IPS-15b (cell line): ENCODE data around the gene PACS2.
"Not testable (repeated sequence)": the region's sequence is repeated elsewhere in the genome, so short reads cannot be mapped to it uniquely, and the experiment has no call there.

Experiments
- H3K27me3 ChIP-seq: one replicate; pipeline ENCODE4 v1.6.1; 2013; ENCODE audit warnings: low read length; ENCODE audit not compliant: control insufficient read depth, insufficient read depth
- H3K36me3 ChIP-seq: one replicate; pipeline ENCODE4 v1.6.1; 2013; ENCODE audit warnings: low read length; ENCODE audit not compliant: control insufficient read depth, insufficient read depth
- H3K4me1 ChIP-seq: one replicate; pipeline ENCODE4 v1.6.1; 2013; ENCODE audit warnings: mild to moderate bottlenecking, low read length; ENCODE audit not compliant: control insufficient read depth, insufficient read depth
- H3K4me3 ChIP-seq: one replicate; pipeline ENCODE4 v1.5.1; 2013; ENCODE audit warnings: low read depth, low read length
- H3K9ac ChIP-seq: one replicate; pipeline ENCODE4 v1.6.1; 2013; ENCODE audit warnings: low read depth, mild to moderate bottlenecking, low read length
- H3K9me3 ChIP-seq: one replicate; pipeline ENCODE4 v1.6.1; 2013; ENCODE audit warnings: mild to moderate bottlenecking, low read length; ENCODE audit not compliant: control insufficient read depth, insufficient read depth

Gene PACS2

DNA sequence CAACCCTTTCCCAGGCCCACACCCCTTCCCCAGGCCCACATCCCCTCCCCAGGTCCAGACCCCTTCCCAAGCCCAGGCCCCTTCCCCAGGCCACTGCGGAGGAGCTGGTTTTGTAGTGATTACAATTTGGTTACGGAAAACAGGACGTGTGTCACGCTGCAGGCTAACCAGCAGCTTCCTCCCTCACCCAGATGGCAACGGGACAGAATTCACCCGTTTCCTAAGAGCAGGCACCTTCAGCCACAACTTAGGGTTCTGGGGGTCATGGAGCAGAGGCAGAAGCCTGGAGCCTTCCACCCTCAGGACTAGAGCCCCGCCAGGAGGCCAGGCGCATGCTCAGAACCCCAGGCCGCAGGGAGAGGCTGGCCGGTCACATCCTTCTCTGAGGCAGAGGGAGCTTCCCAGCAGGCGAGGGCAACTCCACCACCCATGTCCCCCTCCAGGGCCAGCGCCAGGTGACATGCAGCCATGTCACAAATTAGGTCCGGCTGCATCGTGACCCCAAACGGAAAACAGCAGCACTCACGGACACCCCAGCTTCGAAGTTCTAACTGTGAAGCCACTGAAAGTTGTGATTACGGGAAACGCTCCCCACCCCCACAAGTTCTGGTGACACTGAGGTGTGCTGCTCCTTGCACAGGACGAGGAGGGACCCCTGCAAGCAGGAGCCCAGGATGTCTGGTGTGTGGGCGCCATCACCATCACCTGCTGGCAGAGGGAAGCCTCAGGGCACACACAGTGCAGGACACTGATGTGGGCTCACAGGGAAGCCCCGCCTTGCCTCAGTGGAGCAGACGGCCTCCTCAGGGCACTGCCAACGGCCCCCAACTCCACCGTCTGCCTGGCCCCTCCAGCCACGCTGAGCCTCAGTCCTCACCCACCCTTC, 21.5 kb upstream of the PACS2 start:
- no peak overlapping the region for H3K4me3 ChIP-seq
- no peak overlapping the region for H3K9ac ChIP-seq
- H3K4me1 ChIP-seq: no peaks in the 10 kb centered on the region

DNA sequence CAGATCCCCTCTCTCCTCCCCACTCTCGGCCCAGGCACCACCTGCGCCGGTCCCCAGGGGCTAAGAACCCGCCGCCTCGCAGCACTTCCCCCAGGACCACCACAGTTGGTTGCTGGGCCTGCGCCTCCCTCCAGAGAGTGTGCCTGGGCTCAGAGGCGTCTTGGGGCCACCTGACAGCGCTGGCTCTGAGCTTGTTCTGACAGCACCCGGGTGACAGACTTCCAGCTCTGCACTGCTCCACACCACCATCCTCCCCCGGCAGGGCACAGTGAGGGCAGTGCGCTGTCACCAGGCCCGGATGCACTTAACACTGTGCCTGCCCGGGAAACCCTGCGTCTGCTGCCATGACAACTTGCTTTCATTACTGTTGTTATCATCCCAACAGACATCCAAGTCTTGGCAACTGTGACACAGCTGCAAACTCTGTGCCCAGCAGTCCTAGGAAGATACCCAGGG, 20.4 kb upstream of the PACS2 start:
- no peaks in the 10 kb centered on the region for H3K9me3 ChIP-seq
- H3K4me3 ChIP-seq: no peak overlapping the region
- no peak overlapping the region for H3K9ac ChIP-seq
- H3K36me3 ChIP-seq: no peaks in the 10 kb centered on the region
- no peaks in the 10 kb centered on the region for H3K4me1 ChIP-seq
- H3K27me3 ChIP-seq: no peaks in the 10 kb centered on the region

More for the DNA sequence above, 21.5 kb upstream of the PACS2 start:
- Histone ChIP-seq H3K27me3 (no peaks in the 10 kb centered on the region), H3K36me3 (no peaks in the 10 kb centered on the region), H3K9me3 (no peaks in the 10 kb centered on the region)

DNA sequence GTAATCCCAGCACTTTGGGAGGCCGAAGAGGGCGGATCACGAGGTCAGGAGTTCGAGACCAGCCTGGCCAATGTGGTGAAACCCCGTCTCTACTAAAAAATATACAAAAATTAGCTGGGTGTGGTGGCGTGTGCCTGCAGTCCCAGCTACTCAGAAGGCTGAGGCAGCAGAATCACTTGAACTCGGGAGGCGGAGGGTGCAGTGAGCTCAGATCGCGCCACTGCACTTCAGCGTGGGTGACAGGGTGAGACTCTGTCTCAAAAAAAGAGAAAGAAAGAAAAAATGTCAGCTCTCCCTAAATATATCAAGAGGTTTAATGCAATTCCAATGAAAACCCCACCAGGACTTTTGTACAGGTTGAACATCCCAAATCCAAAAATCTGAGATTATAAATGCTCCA, 17.2 kb upstream of the PACS2 start:
- H3K9me3 ChIP-seq, H3K4me1 ChIP-seq, H3K9ac ChIP-seq, H3K36me3 ChIP-seq, H3K27me3 ChIP-seq, H3K4me3 ChIP-seq: not testable (repeated sequence)

DNA sequence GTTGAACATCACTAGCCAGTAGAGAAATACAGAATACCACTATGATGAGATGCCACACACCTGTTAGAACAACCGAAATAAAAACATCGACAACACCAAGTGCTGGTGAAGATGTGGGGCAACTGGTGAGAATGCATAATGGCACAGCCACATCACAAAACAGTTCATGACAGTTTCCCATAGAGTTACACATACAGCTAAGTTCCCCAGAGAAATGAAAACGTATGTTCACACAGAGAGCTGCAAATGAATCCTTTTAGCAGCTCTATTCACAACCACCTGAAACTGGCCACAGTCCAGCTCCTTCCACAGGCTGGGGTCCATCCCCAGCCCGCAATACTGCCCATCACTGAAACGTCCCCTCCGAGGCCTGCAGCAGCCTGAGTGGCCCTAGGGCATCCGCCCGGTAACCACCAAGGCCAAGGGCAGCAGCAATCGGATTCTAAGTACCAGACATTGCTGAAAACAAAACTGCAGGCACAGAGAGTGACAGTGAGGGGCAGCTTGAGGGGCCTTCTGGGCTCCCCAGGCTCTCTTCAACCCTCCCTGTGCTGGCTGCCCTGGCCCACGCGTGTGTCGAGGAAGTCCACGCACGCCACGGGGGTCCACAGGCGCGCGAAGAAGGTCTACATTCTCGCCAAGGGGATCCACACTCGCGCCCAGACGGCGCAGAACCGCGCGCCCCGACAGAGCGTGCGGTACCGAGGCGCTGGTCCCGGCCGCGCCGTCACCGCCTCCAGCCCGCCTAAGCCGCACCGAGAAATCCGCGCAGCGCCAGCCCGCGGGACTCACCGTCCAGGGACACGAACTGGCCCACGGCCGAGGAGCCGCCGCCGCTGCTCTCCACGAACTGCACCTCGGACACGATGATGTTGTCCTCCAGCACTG, 14.7 kb upstream of the PACS2 start:
- Histone ChIP-seq H3K4me3 (peak overlapping the region; percentile 77), H3K4me1 (no peaks in the 10 kb centered on the region), H3K9me3 (no peaks in the 10 kb centered on the region), H3K36me3 (peaks cover 2% of the 10 kb centered on the region), H3K27me3 (peaks cover 9% of the 10 kb centered on the region), H3K9ac (peak overlapping the region; percentile 83)

DNA sequence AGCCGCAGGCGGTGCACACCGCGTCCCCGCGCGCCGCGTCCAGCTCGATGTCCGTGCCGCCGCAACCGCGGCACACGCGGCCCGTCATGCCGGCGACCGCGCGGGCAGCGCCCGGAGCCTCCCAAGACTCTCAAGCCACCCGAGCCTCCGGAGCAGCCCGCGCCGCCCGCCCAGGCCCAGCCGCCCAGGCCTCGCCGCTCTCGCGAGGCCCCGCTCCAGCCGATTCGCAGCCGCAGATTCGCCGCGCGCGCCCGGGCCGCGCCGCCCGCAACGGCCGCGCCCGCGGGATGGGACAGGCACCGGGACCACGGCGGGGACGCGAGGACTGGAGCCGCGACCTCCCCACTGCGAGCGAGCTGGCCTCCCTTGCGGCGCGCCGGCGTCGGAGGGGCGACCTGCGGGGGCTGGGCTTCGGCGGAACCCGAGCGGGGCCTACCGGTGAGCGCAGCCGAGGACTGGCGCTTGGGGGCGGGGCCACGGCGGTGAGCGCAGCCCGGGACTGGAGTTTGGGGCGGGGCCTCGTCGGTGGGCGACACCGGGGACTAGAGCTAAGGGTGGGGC, 13.9 kb upstream of the PACS2 start, which contains the start of gene BRF1:
BRF1 (minus strand) TSS at position 460 of the 561 bp plus-strand sequence; CDS start at position 88, 372 bp downstream.
- Histone ChIP-seq H3K4me3 (peak within 1 kb of the TSS; percentile 77), H3K27me3 (peaks cover 9% of the 10 kb centered on the region), H3K36me3 (peaks cover 2% of the 10 kb centered on the region), H3K9me3 (no peaks in the 10 kb centered on the region), H3K4me1 (no peaks in the 10 kb centered on the region), H3K9ac (peak within 1 kb of the TSS; percentile 83)

DNA sequence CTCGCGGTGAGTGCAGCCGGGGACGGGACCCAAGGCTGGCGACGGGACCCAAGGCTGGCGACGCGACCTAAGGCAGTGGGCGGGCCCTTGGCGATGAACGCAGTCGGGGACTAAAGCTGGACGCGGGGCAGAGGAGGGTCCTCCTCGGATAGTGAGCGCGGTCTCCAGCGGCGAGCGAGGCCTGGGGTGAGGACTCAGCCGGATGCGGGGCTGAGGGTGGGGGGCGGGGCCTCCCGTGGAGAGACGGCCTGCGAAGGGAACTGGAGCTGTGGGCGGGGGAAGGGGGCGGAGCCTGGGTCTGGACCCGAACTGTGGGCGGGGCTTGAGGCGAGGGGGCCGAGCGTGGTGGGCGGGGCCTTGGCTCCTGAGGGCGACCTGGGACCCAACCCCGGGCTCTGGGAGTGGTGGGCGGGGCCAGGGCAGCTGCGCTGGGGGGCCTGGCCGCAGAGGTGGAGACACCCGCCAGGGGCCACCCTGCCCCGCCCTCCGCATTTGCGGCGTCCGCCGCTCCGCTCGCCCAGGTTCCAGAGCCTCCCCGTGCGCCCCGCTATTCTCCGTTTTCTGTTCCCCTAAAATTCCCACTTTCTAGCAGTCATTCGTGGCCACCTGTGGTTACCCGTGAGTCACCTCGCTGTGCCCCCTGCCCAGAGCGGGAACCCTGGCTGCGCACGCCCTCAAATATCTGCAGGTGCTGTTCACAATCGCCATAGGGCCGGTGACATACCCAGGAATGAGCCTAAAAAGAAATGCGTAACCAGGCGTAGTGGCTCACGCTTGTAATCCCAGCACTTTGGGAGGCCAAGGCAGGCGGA, 13.2 kb upstream of the PACS2 start:
- Histone ChIP-seq H3K4me3 (peak overlapping the region; percentile 77), H3K4me1 (no peaks in the 10 kb centered on the region), H3K9ac (peak overlapping the region; percentile 83), H3K9me3 (no peaks in the 10 kb centered on the region), H3K36me3 (peaks cover 2% of the 10 kb centered on the region), H3K27me3 (peaks cover 9% of the 10 kb centered on the region)

DNA sequence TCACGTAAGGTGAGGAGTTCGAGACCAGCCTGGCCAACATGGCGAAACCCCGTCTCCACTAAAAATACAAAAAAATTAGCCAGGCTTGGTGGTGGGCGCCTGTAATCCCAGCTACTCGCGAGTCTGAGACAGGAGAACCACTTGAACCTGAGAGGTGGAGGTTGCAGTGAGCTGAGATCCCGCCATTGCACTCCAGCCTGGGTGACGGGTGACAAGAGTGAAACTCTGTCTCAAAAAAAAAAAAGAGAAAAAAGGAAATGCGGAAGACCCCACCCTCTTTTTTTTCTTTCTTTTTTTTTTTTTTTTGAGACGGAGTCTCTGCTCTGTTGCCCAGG, 12.7 kb upstream of the PACS2 start:
- H3K36me3 ChIP-seq, H3K4me1 ChIP-seq, H3K9me3 ChIP-seq, H3K9ac ChIP-seq, H3K27me3 ChIP-seq: not testable (repeated sequence)
- peak overlapping the region; percentile 71 for H3K4me3 ChIP-seq

DNA sequence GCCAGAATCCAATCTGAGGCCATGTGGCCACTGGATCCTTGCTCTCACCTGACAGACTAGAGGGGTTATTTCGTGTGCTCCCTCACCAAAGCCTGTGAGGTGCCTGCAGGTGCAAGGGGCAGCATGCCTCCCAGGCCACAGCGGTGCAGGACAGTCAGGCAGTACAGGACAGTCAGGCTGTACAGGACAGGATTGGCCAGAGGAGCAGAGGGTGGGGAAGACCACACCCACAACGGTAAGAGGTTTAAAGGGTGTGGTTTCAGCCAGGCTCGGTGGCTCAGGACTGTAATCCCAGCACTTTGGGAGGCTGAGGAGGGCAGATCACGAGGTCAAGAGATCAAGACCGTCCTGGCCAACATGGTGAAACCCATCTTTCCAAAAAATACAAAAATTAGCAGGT, 10.6 kb upstream of the PACS2 start:
- Histone ChIP-seq H3K27me3 (peaks cover 9% of the 10 kb centered on the region), H3K4me1 (peaks cover 6% of the 10 kb centered on the region), H3K4me3 (no peak overlapping the region), H3K36me3 (peaks cover 2% of the 10 kb centered on the region), H3K9ac (peak overlapping the region; percentile 24), H3K9me3 (no peaks in the 10 kb centered on the region)

DNA sequence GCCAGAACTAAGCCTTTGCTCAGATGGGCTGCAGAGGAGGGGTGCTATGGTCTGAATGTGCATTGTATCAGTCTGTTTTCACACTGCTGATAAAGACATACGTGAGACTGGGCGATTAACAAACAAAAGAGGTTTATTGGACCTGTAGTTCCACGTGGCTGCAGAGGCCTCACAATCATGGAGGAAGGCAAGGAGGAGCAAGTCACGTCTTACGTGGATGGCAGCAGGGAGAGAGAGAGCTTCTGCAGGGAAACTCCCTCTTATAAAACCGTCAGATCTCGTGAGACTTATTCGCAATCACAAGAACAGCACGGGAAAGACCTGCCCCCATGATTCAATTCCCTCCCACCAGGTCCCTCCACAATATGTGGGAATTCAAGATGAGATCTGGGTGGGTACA, 10.0 kb upstream of the PACS2 start:
- peaks cover 2% of the 10 kb centered on the region for H3K36me3 ChIP-seq
- H3K9ac ChIP-seq: no peak overlapping the region
- peaks cover 8% of the 10 kb centered on the region for H3K27me3 ChIP-seq
- H3K4me1 ChIP-seq: peaks cover 6% of the 10 kb centered on the region
- H3K9me3 ChIP-seq: no peaks in the 10 kb centered on the region
- no peak overlapping the region for H3K4me3 ChIP-seq

DNA sequence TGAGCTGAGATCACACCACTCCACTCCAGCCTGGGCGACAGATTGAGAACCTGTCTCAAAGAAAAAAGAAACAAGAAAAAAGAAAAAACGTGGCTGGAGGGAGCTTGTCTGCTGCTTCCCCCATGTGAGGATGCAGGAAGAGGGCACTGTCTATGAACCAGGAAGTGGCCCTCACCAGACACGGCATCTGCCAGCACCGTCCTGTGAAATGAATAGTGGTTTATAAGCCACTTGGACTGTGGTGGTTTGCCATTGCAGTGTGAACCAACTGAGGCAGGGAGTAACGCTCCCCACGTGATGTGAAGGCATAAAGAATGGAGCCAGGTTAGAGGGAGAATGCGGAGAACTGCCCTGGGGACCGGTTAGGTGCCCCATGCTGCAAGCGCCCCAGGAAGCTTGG, 9.2 kb upstream of the PACS2 start:
- Histone ChIP-seq H3K9ac (no peak overlapping the region), H3K4me1 (peaks cover 6% of the 10 kb centered on the region), H3K9me3 (no peaks in the 10 kb centered on the region)

DNA sequence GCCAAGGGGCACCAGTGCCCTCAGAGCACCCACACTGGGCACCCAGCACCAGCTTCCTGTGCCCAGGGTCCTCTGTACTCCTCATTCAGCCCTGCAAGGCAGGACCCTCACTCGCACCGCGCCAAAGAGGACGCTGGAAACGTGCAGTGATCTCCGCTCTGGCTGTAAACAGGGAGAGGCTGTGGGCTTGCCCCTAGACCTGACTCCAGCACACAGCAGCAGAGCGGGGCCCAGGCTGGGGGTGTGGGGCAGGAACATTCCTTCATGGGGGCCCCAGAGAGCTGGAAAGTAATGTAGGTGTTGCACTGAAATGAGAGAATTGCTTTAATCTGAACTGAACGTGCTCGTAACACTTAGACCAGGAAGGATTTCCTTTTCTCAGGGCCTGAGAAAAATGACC, 8.8 kb upstream of the PACS2 start:
- Histone ChIP-seq H3K9me3 (no peaks in the 10 kb centered on the region), H3K4me1 (peaks cover 6% of the 10 kb centered on the region), H3K36me3 (peaks cover 2% of the 10 kb centered on the region), H3K27me3 (peaks cover 2% of the 10 kb centered on the region), H3K4me3 (no peak overlapping the region), H3K9ac (no peak overlapping the region)

More for the DNA sequence above, 9.2 kb upstream of the PACS2 start:
- Histone ChIP-seq H3K4me3 (no peak overlapping the region), H3K36me3 (peaks cover 2% of the 10 kb centered on the region), H3K27me3 (peaks cover 2% of the 10 kb centered on the region)
